HCT116 (cell line): ENCODE data around the gene MSI2. TPM values are rescaled to one million over a fixed set of nuclear protein-coding genes. Genes with fewer than 3 reads are reported as not detected.

Experiments used
- ATAC-seq: fragments of 200-7000 bp; cut with Tn5 transposase; 2 replicates; pipeline ENCODE4 v1.9.1; 2020; ENCODE audit warnings: mild to moderate bottlenecking, moderate library complexity
- BruUV-seq: library from RNA; stranded (reverse); fragments of 400-500 nt; replicated peaks from 2 replicates; lab custom pipeline; 2021; lab: Mats Ljungman, UMichigan
- CTCF ChIA-PET: fragments of 300-600 bp; sonication (Branson Sonifier 250); formaldehyde crosslinking; loops from one replicate; lab custom pipeline; 2021; ENCODE audit warnings: antibody characterized with exemption; lab: Charles Lee
- POLR2A ChIA-PET: fragments of 300-600, 350-600 bp; sonication (Branson Sonifier 250); formaldehyde crosslinking; loops from one replicate; lab custom pipeline; 2021; ENCODE audit warnings: antibody characterized with exemption; lab: Charles Lee
- RAD21 ChIA-PET, 2 experiments: fragments of 300-600 bp; sonication (Branson Sonifier 250); formaldehyde crosslinking; loops; one replicate each; lab custom pipeline; 2023; ENCODE audit warnings: low total read pairs in 2 of 2; ENCODE audit not compliant: uncharacterized antibody in 2 of 2, unreplicated experiment in 2 of 2, low non-redundant PET in 1 of 2; lab: Charles Lee
- DNase-seq: peaks from one replicate; pipeline ENCODE4 v3.0.0-alpha.2; 2010; ENCODE audit warnings: low read depth, low spot score
- H2AFZ ChIP-seq: fragments of 200-600 bp; shearing (Covaris generic), sonication (generic); 2 replicates; pipeline ENCODE4 v1.6.1; 2017; ENCODE audit warnings: low read depth, mixed run types, mixed read lengths, antibody characterized with exemption, low read length; ENCODE audit not compliant: poor library complexity, severe bottlenecking
- H3K27ac ChIP-seq: 2 replicates; pipeline ENCODE4 v1.5.1; 2012; ENCODE audit warnings: low read depth, low read length
- H3K27me3 ChIP-seq: fragments of 200-600 bp; sonication (generic); 2 replicates; pipeline ENCODE4 v1.6.1; 2016; ENCODE audit warnings: mixed run types, low read length, mixed read lengths; ENCODE audit not compliant: insufficient read depth
- H3K36me3 ChIP-seq, 2 experiments: fragments of 200-500 bp in 1 of 2; fragments of 200-600 bp in 1 of 2; sonication (Bioruptor generic) in 1 of 2; sonication (generic) in 1 of 2; 2 replicates each; pipeline versions ENCODE4 v1.5.1 to v1.6.1; 2014 to 2016; ENCODE audit warnings: low read length in 2 of 2, inconsistent platforms in 1 of 2, mixed read lengths in 1 of 2, mixed run types in 1 of 2; ENCODE audit not compliant: insufficient read depth in 2 of 2, control insufficient read depth in 1 of 2
- H3K4me1 ChIP-seq, 2 experiments: fragments of 200-600 bp in 1 of 2; sonication (generic) in 1 of 2; 2 replicates each; pipeline versions ENCODE4 v1.5.1 to v1.6.1; 2012 to 2017; ENCODE audit warnings: low read length in 2 of 2, inconsistent platforms in 1 of 2, mild to moderate bottlenecking in 1 of 2, mixed read lengths in 1 of 2, mixed run types in 1 of 2, moderate library complexity in 1 of 2; ENCODE audit not compliant: insufficient read depth in 2 of 2, control insufficient read depth in 1 of 2
- H3K4me2 ChIP-seq: fragments of 200-600 bp; sonication (generic); 2 replicates; pipeline ENCODE4 v1.6.1; 2017; ENCODE audit warnings: mixed run types, low read length, mixed read lengths
- H3K4me3 ChIP-seq, 2 experiments: fragments of 200-600 bp in 1 of 2; sonication (generic) in 1 of 2; replicated peaks in 1 of 2; 2 replicates each; pipeline ENCODE4 v1.5.1; 2011 to 2016; ENCODE audit warnings: low read length in 2 of 2, control low read depth in 1 of 2, low read depth in 1 of 2, mild to moderate bottlenecking in 1 of 2, mixed read lengths in 1 of 2, mixed run types in 1 of 2
- H3K79me2 ChIP-seq: fragments of 200-600 bp; sonication (generic); 2 replicates; pipeline ENCODE4 v1.6.1; 2017; ENCODE audit warnings: mild to moderate bottlenecking, mixed run types, low read length, moderate library complexity, mixed read lengths; ENCODE audit not compliant: insufficient read depth
- H3K9ac ChIP-seq: fragments of 200-600 bp; sonication (generic); 2 replicates; pipeline ENCODE4 v1.6.1; 2016; ENCODE audit warnings: low read length, mixed read lengths
- H3K9me2 ChIP-seq: fragments of 200-600 bp; sonication (generic), shearing (Covaris generic); 2 replicates; pipeline ENCODE4 v1.6.1; 2017; ENCODE audit warnings: mixed run types, mild to moderate bottlenecking, moderate library complexity; ENCODE audit not compliant: insufficient read depth
- H3K9me3 ChIP-seq, 2 experiments: fragments of 200-500 bp in 1 of 2; fragments of 200-600 bp in 1 of 2; sonication (Bioruptor generic) in 1 of 2; sonication (generic) in 1 of 2; 2 replicates each; pipeline ENCODE4 v1.6.1; 2014 to 2017; ENCODE audit warnings: low read length in 2 of 2, mixed read lengths in 2 of 2, inconsistent platforms in 1 of 2, low read depth in 1 of 2, mild to moderate bottlenecking in 1 of 2, mixed run types in 1 of 2, moderate library complexity in 1 of 2; ENCODE audit not compliant: control insufficient read depth in 1 of 2, insufficient read depth in 1 of 2
- H4K20me1 ChIP-seq: fragments of 200-600 bp; sonication (generic), shearing (Covaris generic); 2 replicates; pipeline ENCODE4 v1.6.1; 2017; ENCODE audit warnings: mixed run types, mild to moderate bottlenecking, moderate library complexity; ENCODE audit not compliant: insufficient read depth
- CBX3 ChIP-seq: IDR thresholded peaks from 2 replicates; pipeline ENCODE4 v1.6.1; 2012; ENCODE audit warnings: low read depth
- ELF1 ChIP-seq: IDR thresholded peaks from 2 replicates; pipeline ENCODE4 v1.6.1; 2012; ENCODE audit warnings: low read depth, borderline replicate concordance
- EZH2phosphoT487 ChIP-seq: fragments of 200-600 bp; IDR thresholded peaks from 2 replicates; pipeline ENCODE4 v1.6.1; 2018; ENCODE audit warnings: antibody characterized with exemption, borderline replicate concordance
- TCF7L2 ChIP-seq: IDR thresholded peaks from 2 replicates; pipeline ENCODE4 v1.7.0; 2011; ENCODE audit warnings: borderline replicate concordance, inconsistent platforms; ENCODE audit not compliant: insufficient read depth, insufficient read length; ENCODE audit errors: extremely low read depth
- YY1 ChIP-seq: IDR thresholded peaks from 2 replicates; pipeline ENCODE4 v1.6.1; 2011; ENCODE audit warnings: low read length, low read depth, moderate library complexity, mild to moderate bottlenecking; ENCODE audit not compliant: insufficient replicate concordance; ENCODE audit errors: extremely low read depth
- intact Hi-C: fragments of 100-400 bp; cut with micrococcal nuclease; formaldehyde crosslinking; loops from 2 replicates; pipeline ENCODE4 v1.10.0; 2022
- total RNA-seq: library from RNA; stranded (reverse); gene quantifications from one replicate; pipeline ENCODE4 v1.2.1, GENCODE V29; 2021; ENCODE audit not compliant: unreplicated experiment
- TF ChIP-seq, protein P1 (sequence below): IDR thresholded peaks from 2 replicates; pipeline ENCODE4 v1.6.1; 2011; ENCODE audit warnings: mild to moderate bottlenecking, low read length, moderate library complexity; ENCODE audit not compliant: insufficient replicate concordance; ENCODE audit errors: extremely low read depth
- TF ChIP-seq, protein P2 (sequence below): IDR thresholded peaks from 2 replicates; pipeline ENCODE4 v1.6.1; 2012

The MSI2 gene
- total RNA-seq, 1 experiment from 2014 or later: 137 TPM

DNA sequence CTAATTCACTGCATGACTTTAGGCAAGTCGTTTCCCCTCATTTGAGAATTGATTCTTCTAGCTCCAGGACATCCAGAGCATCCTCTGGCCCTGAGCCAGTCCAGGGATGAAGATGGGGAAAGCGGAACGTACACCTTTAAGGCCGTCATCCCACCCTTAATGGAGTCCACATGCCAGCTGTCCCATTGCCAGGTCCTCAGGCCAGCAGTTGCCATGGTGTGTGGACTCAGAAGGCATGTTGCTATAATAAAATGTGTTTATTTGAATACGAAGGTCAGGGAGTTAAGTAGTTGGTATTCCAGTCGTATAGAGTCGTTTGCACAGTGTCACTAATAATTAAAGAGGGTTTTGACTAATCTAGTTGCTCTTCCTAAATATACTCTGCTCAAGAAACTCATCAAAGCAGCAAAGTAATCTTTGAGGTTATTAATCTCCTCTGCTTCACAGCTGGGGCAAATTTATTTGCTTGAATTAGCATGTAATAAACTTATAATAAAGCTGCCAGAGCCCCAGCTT, 458.4 kb downstream of the MSI2 start:
- Histone ChIP-seq H3K9me2 (no peaks in the 10 kb centered on the region), H3K36me3 (no peaks in the 10 kb centered on the region), H3K27me3 (peaks cover 69% of the 10 kb centered on the region), H3K9ac (no peak overlapping the region), H3K79me2 (no peaks in the 10 kb centered on the region), H3K4me3 (no peak overlapping the region), H3K9me3 (no peaks in the 10 kb centered on the region), H2AFZ (no peak overlapping the region), H4K20me1 (no peaks in the 10 kb centered on the region), H3K27ac (no peak overlapping the region), H3K4me1 (no peaks in the 10 kb centered on the region), H3K4me2 (no peak overlapping the region)
- intact Hi-C loops: no loop called here
- ChIA-PET POLR2A (no interaction called here), CTCF (no interaction called here), RAD21 (no interaction called here)
- TF ChIP-seq ELF1 (no peak), YY1 (no peak), EZH2phosphoT487 (no peak), TCF7L2 (no peak), CBX3 (no peak)
- TF ChIP-seq, protein P1, sequence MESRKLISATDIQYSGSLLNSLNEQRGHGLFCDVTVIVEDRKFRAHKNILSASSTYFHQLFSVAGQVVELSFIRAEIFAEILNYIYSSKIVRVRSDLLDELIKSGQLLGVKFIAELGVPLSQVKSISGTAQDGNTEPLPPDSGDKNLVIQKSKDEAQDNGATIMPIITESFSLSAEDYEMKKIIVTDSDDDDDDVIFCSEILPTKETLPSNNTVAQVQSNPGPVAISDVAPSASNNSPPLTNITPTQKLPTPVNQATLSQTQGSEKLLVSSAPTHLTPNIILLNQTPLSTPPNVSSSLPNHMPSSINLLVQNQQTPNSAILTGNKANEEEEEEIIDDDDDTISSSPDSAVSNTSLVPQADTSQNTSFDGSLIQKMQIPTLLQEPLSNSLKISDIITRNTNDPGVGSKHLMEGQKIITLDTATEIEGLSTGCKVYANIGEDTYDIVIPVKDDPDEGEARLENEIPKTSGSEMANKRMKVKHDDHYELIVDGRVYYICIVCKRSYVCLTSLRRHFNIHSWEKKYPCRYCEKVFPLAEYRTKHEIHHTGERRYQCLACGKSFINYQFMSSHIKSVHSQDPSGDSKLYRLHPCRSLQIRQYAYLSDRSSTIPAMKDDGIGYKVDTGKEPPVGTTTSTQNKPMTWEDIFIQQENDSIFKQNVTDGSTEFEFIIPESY: no peak
- TF ChIP-seq, protein P2, sequence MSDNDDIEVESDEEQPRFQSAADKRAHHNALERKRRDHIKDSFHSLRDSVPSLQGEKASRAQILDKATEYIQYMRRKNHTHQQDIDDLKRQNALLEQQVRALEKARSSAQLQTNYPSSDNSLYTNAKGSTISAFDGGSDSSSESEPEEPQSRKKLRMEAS: no peak
- no TSS peak for BruUV-seq
- ATAC-seq (no peak), DNase-seq (no peak)
